GM12878 (cell line): ENCODE results near the gene AKNA. TPM values are rescaled to one million over a fixed set of nuclear protein-coding genes. Genes with fewer than 3 reads are reported as not detected.

Experiments
- ATAC-seq: fragments of 200-7000 bp; cut with Tn5 transposase; 3 replicates; pipeline ENCODE4 v1.9.1; 2020; ENCODE audit warnings: mild to moderate bottlenecking, moderate library complexity
- BruUV-seq: library from RNA; stranded (reverse); fragments of 400-500 nt; replicated peaks from 2 replicates; lab custom pipeline; 2021; lab: Mats Ljungman, UMichigan
- CTCF ChIA-PET: fragments of 300-600 bp; sonication (Branson Sonifier 250); formaldehyde crosslinking; extraction: SDS; loops from one replicate; lab custom pipeline; 2021; ENCODE audit warnings: inconsistent platforms; lab: Yijun Ruan, JAX
- POLR2A ChIA-PET: fragments of 350-600 bp; formaldehyde crosslinking; extraction: SDS; loops from one replicate; lab custom pipeline; 2021; ENCODE audit warnings: inconsistent platforms; lab: Charles Lee
- RAD21 ChIA-PET: fragments of 300-600 bp; sonication (Branson Sonifier 250); formaldehyde crosslinking; loops from one replicate; lab custom pipeline; 2023; ENCODE audit warnings: antibody characterized with exemption; ENCODE audit not compliant: unreplicated experiment; lab: Charles Lee
- SMC1A ChIA-PET: fragments of 300-600 bp; sonication (Branson Sonifier 250); formaldehyde crosslinking; loops from one replicate; lab custom pipeline; 2023; ENCODE audit not compliant: unreplicated experiment, uncharacterized antibody; lab: Charles Lee
- DNase-seq: peaks from one replicate; pipeline ENCODE4 v3.0.0-alpha.2; 2011; ENCODE audit warnings: low read depth, low spot score
- FAIRE-seq: peaks from 3 replicates; lab custom pipeline; 2011; peaks lifted over from hg19 to GRCh38; lab: Jason Lieb, UNC
- H2AFZ ChIP-seq: 2 replicates; pipeline ENCODE4 v1.6.0; 2011; ENCODE audit warnings: low read depth, low read length, control low read depth; ENCODE audit not compliant: control insufficient read depth
- H3K27ac ChIP-seq: 2 replicates; pipeline ENCODE4 v1.5.1; 2011; ENCODE audit warnings: control low read depth; ENCODE audit not compliant: control insufficient read depth, insufficient read depth
- H3K27me3 ChIP-seq, 2 experiments: replicated peaks in 1 of 2; 2 replicates each; pipeline versions ENCODE4 v1.6.0 to v1.6.1; 2011; ENCODE audit warnings: low read length in 1 of 2; ENCODE audit not compliant: control insufficient read depth in 2 of 2, insufficient read depth in 2 of 2
- H3K36me3 ChIP-seq, 2 experiments: 2 replicates each; pipeline ENCODE4 v1.5.1; 2011; ENCODE audit warnings: low read length in 1 of 2; ENCODE audit not compliant: control insufficient read depth in 2 of 2, insufficient read depth in 2 of 2
- H3K4me1 ChIP-seq: 2 replicates; pipeline ENCODE4 v1.6.1; 2011; ENCODE audit warnings: mild to moderate bottlenecking, low read length, moderate library complexity, mixed read lengths; ENCODE audit not compliant: control insufficient read depth, insufficient read depth
- H3K4me2 ChIP-seq: 2 replicates; pipeline ENCODE4 v1.6.0; 2011; ENCODE audit warnings: control low read depth; ENCODE audit not compliant: control insufficient read depth, insufficient read depth
- H3K4me3 ChIP-seq: fragments of 200-600 bp; sonication (generic); 2 replicates; pipeline ENCODE4 v1.5.1; 2016
- H3K79me2 ChIP-seq: 2 replicates; pipeline ENCODE4 v1.6.0; 2011; ENCODE audit warnings: low read length; ENCODE audit not compliant: control insufficient read depth, insufficient read depth
- H3K9ac ChIP-seq: 2 replicates; pipeline ENCODE4 v1.8.0; 2011; ENCODE audit warnings: low read length, control low read depth, mixed read lengths; ENCODE audit not compliant: control insufficient read depth, insufficient read depth
- H3K9me3 ChIP-seq: replicated peaks from 3 replicates; pipeline ENCODE4 v1.5.1; 2011; ENCODE audit warnings: mild to moderate bottlenecking, low read length; ENCODE audit not compliant: control insufficient read depth, insufficient read depth
- H4K20me1 ChIP-seq: 2 replicates; pipeline ENCODE4 v1.6.0; 2011; ENCODE audit not compliant: control insufficient read depth, insufficient read depth
- ASH2L ChIP-seq: fragments of 300-600, 200-600 bp; sonication (generic); IDR thresholded peaks from 2 replicates; pipeline ENCODE4 v1.6.1; 2017; ENCODE audit warnings: low read depth, mild to moderate bottlenecking, borderline replicate concordance
- ATF2 ChIP-seq: IDR thresholded peaks from 2 replicates; pipeline ENCODE4 v1.6.1; 2012; ENCODE audit warnings: low read length, inconsistent platforms
- BRCA1 ChIP-seq: IDR thresholded peaks from 2 replicates; pipeline ENCODE4 v1.6.1; 2011; ENCODE audit warnings: low read depth, low read length, improper control_type of control experiment
- E2F8 ChIP-seq: fragments of 450-650 bp; IDR thresholded peaks from 2 replicates; pipeline ENCODE4 v1.6.1; 2018; ENCODE audit warnings: mild to moderate bottlenecking, low read depth, moderate library complexity; ENCODE audit not compliant: partially characterized antibody
- EZH2 ChIP-seq: IDR thresholded peaks from 2 replicates; pipeline ENCODE4 v1.6.1; 2012; ENCODE audit warnings: low read depth, mild to moderate bottlenecking, control low read depth, inconsistent platforms, low read length, borderline replicate concordance; ENCODE audit not compliant: control insufficient read depth
- GATAD2B ChIP-seq: fragments of 450-650 bp; conservative IDR thresholded peaks from 2 replicates; pipeline ENCODE4 v1.6.1; 2017; ENCODE audit warnings: low read depth, mild to moderate bottlenecking, moderate library complexity
- NFYA ChIP-seq: IDR thresholded peaks from 2 replicates; pipeline ENCODE4 v1.6.1; 2011; ENCODE audit warnings: low read depth, mild to moderate bottlenecking, low read length, improper control_type of control experiment, borderline replicate concordance
- POU2F2 ChIP-seq: IDR thresholded peaks from 3 replicates; pipeline ENCODE4 v1.6.1; 2011; ENCODE audit warnings: low read depth, mild to moderate bottlenecking, low read length, borderline replicate concordance
- RELA ChIP-seq: fragments of 450-650 bp; IDR thresholded peaks from 2 replicates; pipeline ENCODE4 v1.8.0; 2014; ENCODE audit warnings: borderline replicate concordance; ENCODE audit not compliant: partially characterized antibody
- STAT1 ChIP-seq: fragments of 450-650 bp; conservative IDR thresholded peaks from 2 replicates; pipeline ENCODE4 v1.6.1; 2014; ENCODE audit warnings: antibody characterized with exemption, mild to moderate bottlenecking
- STAT3 ChIP-seq: IDR thresholded peaks from 2 replicates; pipeline ENCODE4 v1.6.1; 2011; ENCODE audit warnings: low read depth, low read length, improper control_type of control experiment
- TARDBP ChIP-seq: IDR thresholded peaks from 2 replicates; pipeline ENCODE4 v1.6.1; 2016; ENCODE audit warnings: borderline replicate concordance
- ZBTB11 ChIP-seq: fragments of 450-650 bp; formaldehyde crosslinking; IDR thresholded peaks from 2 replicates; pipeline ENCODE4 v1.5.0; 2022; ENCODE audit warnings: mild to moderate bottlenecking, missing genetic modification characterization
- ZNF622 ChIP-seq: fragments of 450-650 bp; IDR thresholded peaks from 2 replicates; pipeline ENCODE4 v1.6.1; 2017; ENCODE audit warnings: mild to moderate bottlenecking, inconsistent platforms
- WGBS: methylation state at CpG from one replicate; pipeline ENCODE4 v1.1.6; 2016; ENCODE audit warnings: low lambda C conversion rate; ENCODE audit not compliant: insufficient replicate concordance, insufficient coverage; ENCODE audit errors: missing lambda C conversion rate; 5-methylcytosine and 5-hydroxymethylcytosine counted together
- in situ Hi-C: fragments of 300-500 bp; cut with MboI; formaldehyde crosslinking; loops from 9 replicates; pipeline ENCODE4 v1.14.3; 2018; ENCODE audit warnings: mixed read lengths
- intact Hi-C: fragments of 100-400 bp; cut with micrococcal nuclease; formaldehyde crosslinking; loops from one replicate; pipeline ENCODE4 v1.14.2; 2022; ENCODE audit not compliant: unreplicated experiment
- polyA plus RNA-seq, 11 experiments: library from polyadenylated mRNA; depleted of rRNA in 4 of 11; unstranded in 6 of 11; stranded (reverse) in 5 of 11; fragments of >200 nt; fragmentation: Nextera tagmentation in 4 of 11; fragmentation: Illumina TruSeq in 1 of 11; extraction: Ambion mirVana in 4 of 11; extraction: Trizol in 1 of 11; gene quantifications; 1 replicate in 1 of 11; 2 replicates in 10 of 11; pipeline versions ENCODE4 v1.2.1 to v1.2.3, GENCODE V29; 2011 to 2016; ENCODE audit warnings: inconsistent platforms in 2 of 11, missing spikeins in 2 of 11, low read depth in 1 of 11
- total RNA-seq, 4 experiments: library from RNA; depleted of rRNA in 3 of 4; stranded (reverse); fragments of >200 nt in 3 of 4; fragmentation: Illumina TruSeq in 1 of 4; extraction: Trizol in 1 of 4; gene quantifications; 2 replicates each; pipeline versions ENCODE4 v1.2.1 to v1.2.3, GENCODE V29; 2013 to 2021

AKNA gene
- total and polyA plus RNA-seq, 10 of the 15 experiments (the other 5 are each of a cell fraction or from before 2014, with no cell fraction given) = 1.6 to 132 (median 35.3) TPM

GRCh38 chr9:114397219-114397847 is 9.6 kb upstream of the AKNA start (continued):
- TF ChIP-seq E2F8 (no peak), STAT1 (0 out of 2 replicates have a peak, but pooled peaks have one; percentile 60), BRCA1 (no peak), EZH2 (no peak), ZNF622 (no peak), GATAD2B (peak; percentile 8; the same call in 1 of the 2 replicates), RELA (peak; percentile 11), TARDBP (no peak)

- in situ Hi-C loops = no loop called here
- FAIRE-seq = no peak
- TF ChIP-seq ASH2L = no peak
- no peak for TF ChIP-seq POU2F2
- no peak for TF ChIP-seq STAT3
- TF ChIP-seq NFYA = no peak
- TF ChIP-seq ZBTB11 = no peak
- TF ChIP-seq ATF2 = no peak
Observed at GRCh38 chr9:114396558-114397218, 8.9 kb upstream of the AKNA start.

More at GRCh38 chr9:114396558-114397218, 8.9 kb upstream of the AKNA start:
- ATAC-seq (no peak), DNase-seq (no peak)
- Histone ChIP-seq H2AFZ (no peak overlapping the region), H3K4me2 (peak overlapping the region; percentile 53), H4K20me1 (no peaks in the 10 kb centered on the region), H3K4me3 (peak overlapping the region; percentile 95), H3K27ac (peak overlapping the region; percentile 87), H3K4me1 (peaks cover 34% of the 10 kb centered on the region), H3K9me3 (no peaks in the 10 kb centered on the region), H3K9ac (peak overlapping the region; percentile 85), H3K27me3 (no peaks in the 10 kb centered on the region), H3K36me3 (peaks cover 0 to 5% of the 10 kb centered on the region in 2 experiments; a peak in 2 of 4 replicates), H3K79me2 (peaks cover 52% of the 10 kb centered on the region)
- intact Hi-C loops = loop anchor here (1.0 to 2.0 kb wide), 3 partner anchors 11 to 58 kb away; no protein-coding TSS in a partner anchor
- RAD21 ChIA-PET = interaction anchor here (1.0 to 8.9 kb wide), 13 partner anchors 9 to 270 kb away, joined by 3 to 136 read pairs (median 5); partner anchors contain the start of gene AKNA
- CTCF ChIA-PET = interaction anchor here (0.6 to 5.5 kb wide), 19 partner anchors 7 to 256 kb away, joined by 3 to 49 read pairs (median 4); partner anchors contain the start of gene AKNA
- POLR2A ChIA-PET = interaction anchor here (0.6 to 4.0 kb wide), 14 partner anchors 11 to 1174 kb away, joined by 3 to 127 read pairs (median 3); partner anchors contain the start of genes AKNA and ATP6V1G1
- SMC1A ChIA-PET = interaction anchor here (0.6 to 6.4 kb wide), 19 partner anchors 8 to 257 kb away, joined by 3 to 87 read pairs (median 5); partner anchors contain the start of gene AKNA
- 40% methylated on average over 16 of the region's 16 CpGs for WGBS
- BruUV-seq = no TSS peak
